CD4-positive, alpha-beta memory T cell (primary cell): Measurements from ENCODE around the gene MIEF1. TPM values are rescaled to one million over a fixed set of nuclear protein-coding genes. Genes with fewer than 3 reads are reported as not detected.

Source experiments
- CTCF ChIA-PET: fragments of 350-600 bp; sonication (Branson Sonifier 250); formaldehyde crosslinking; loops from one replicate; lab custom pipeline; 2021; ENCODE audit warnings: inconsistent platforms; ENCODE audit not compliant: partially characterized antibody; lab: Charles Lee
- POLR2A ChIA-PET: fragments of 350-600 bp; sonication (Branson Sonifier 250); formaldehyde crosslinking; loops from one replicate; lab custom pipeline; 2021; ENCODE audit not compliant: partially characterized antibody; lab: Charles Lee
- DNase-seq, 5 donors: peaks; one replicate each; pipeline versions ENCODE4 v3.0.0 to v3.0.0-alpha.2; 2020 to 2022; ENCODE audit warnings: mixed read lengths in 1 of 5
- H3K27ac ChIP-seq: one replicate; pipeline ENCODE4 v1.7.0; 2013; ENCODE audit warnings: low read depth, low read length
- H3K27me3 ChIP-seq: 2 replicates; pipeline ENCODE4 v1.7.0; 2013; ENCODE audit warnings: mild to moderate bottlenecking, low read length, moderate library complexity; ENCODE audit not compliant: insufficient read depth
- H3K36me3 ChIP-seq: 2 replicates; pipeline ENCODE4 v1.7.0; 2013; ENCODE audit warnings: mild to moderate bottlenecking, low read length, moderate library complexity; ENCODE audit not compliant: insufficient read depth
- H3K4me1 ChIP-seq: 2 replicates; pipeline ENCODE4 v1.7.0; 2013; ENCODE audit warnings: mild to moderate bottlenecking, low read length, moderate library complexity; ENCODE audit not compliant: insufficient read depth
- H3K4me3 ChIP-seq, 2 donors: one replicate each; pipeline ENCODE4 v1.7.0; 2013; ENCODE audit warnings: low read length in 2 of 2, mild to moderate bottlenecking in 1 of 2
- H3K9me3 ChIP-seq, 2 donors: one replicate each; pipeline ENCODE4 v1.7.0; 2013; ENCODE audit warnings: low read length in 2 of 2, control low read depth in 1 of 2; ENCODE audit not compliant: control insufficient read depth in 1 of 2
- H3K27ac Mint-ChIP-seq, 7 donors: one replicate each; pipeline ENCODE4 v1.8.0; 2020 to 2021; ENCODE audit warnings: mixed read lengths in 7 of 7, mild to moderate bottlenecking in 6 of 7, inconsistent platforms in 3 of 7, moderate library complexity in 3 of 7
- H3K27me3 Mint-ChIP-seq, 2 donors: one replicate each; pipeline ENCODE4 v1.8.0; 2020 to 2021; ENCODE audit warnings: mixed read lengths in 2 of 2
- H3K36me3 Mint-ChIP-seq, 2 donors: one replicate each; pipeline ENCODE4 v1.8.0; 2020 to 2021; ENCODE audit warnings: mixed read lengths in 2 of 2, inconsistent platforms in 1 of 2, mild to moderate bottlenecking in 1 of 2
- H3K4me1 Mint-ChIP-seq, 4 donors: one replicate each; pipeline ENCODE4 v1.8.0; 2020 to 2021; ENCODE audit warnings: mixed read lengths in 4 of 4, mild to moderate bottlenecking in 1 of 4
- H3K4me3 Mint-ChIP-seq, 8 donors: one replicate each; pipeline ENCODE4 v1.8.0; 2020 to 2021; ENCODE audit warnings: mixed read lengths in 8 of 8, mild to moderate bottlenecking in 7 of 8, moderate library complexity in 6 of 8, inconsistent platforms in 3 of 8
- H3K9me3 Mint-ChIP-seq, 8 donors: one replicate each; pipeline ENCODE4 v1.8.0; 2020 to 2021; ENCODE audit warnings: mixed read lengths in 8 of 8, mild to moderate bottlenecking in 5 of 8, inconsistent platforms in 3 of 8, moderate library complexity in 1 of 8
- intact Hi-C: fragments of 100-400 bp; cut with micrococcal nuclease; formaldehyde crosslinking; loops from one replicate; pipeline ENCODE4 v1.15.1; 2023
- polyA plus RNA-seq, 2 donors: library from polyadenylated mRNA; unstranded; fragments of 300-500 nt; fragmentation: Illumina TruSeq; gene quantifications; one replicate each; pipeline ENCODE4 v1.2.3, GENCODE V29; 2021
- total RNA-seq, 2 experiments: library from RNA; stranded (reverse); gene quantifications; one replicate each; pipeline ENCODE4 v1.2.3, GENCODE V29; 2021

The MIEF1 gene
- total and polyA plus RNA-seq, 4 experiments from 2014 or later, result 15.4 to 44.3 (median 34.0) TPM

- Histone ChIP-seq H3K27me3 (peaks cover 3% of the 10 kb centered on the region), H3K36me3 (no peaks in the 10 kb centered on the region), H3K4me1 (peaks cover 7% of the 10 kb centered on the region), H3K27ac (no peak overlapping the region), H3K4me3 (no peak overlapping the region), H3K9me3 (no peaks in the 10 kb centered on the region)
- ChIA-PET CTCF (interaction anchor here (0.8 to 3.9 kb wide), 2 partner anchors 12 to 477 kb away, joined by 3 to 26 read pairs; no protein-coding TSS in a partner anchor), POLR2A (no interaction called here)
- intact Hi-C loops, result no loop called here
- H3K9me3 Mint-ChIP-seq, result peaks cover 0 to 3% (median 1%) of the 10 kb centered on the region in 8 donors
- no peak overlapping the region for H3K4me3 Mint-ChIP-seq
- DNase-seq, result no peak
- H3K4me1 Mint-ChIP-seq, result peaks cover 8 to 18% (median 15%) of the 10 kb centered on the region in 4 donors
- H3K27me3 Mint-ChIP-seq, result peaks cover 24 to 33% of the 10 kb centered on the region in 2 donors
- H3K27ac Mint-ChIP-seq, result no peak overlapping the region
- no peaks in the 10 kb centered on the region for H3K36me3 Mint-ChIP-seq
Measured at GRCh38 chr22:39547587-39547947, 45.5 kb downstream of the MIEF1 start.

GRCh38 chr22:39553429-39553828 is 51.3 kb downstream of the MIEF1 start:
- H3K27me3 Mint-ChIP-seq, result peaks cover 22 to 23% of the 10 kb centered on the region in 2 donors
- intact Hi-C loops, result no loop called here
- H3K27ac Mint-ChIP-seq, result no peak overlapping the region
- CTCF ChIA-PET, result interaction anchor here (1.7 kb wide), 1 partner anchor 472 kb away, joined by 6 read pairs; no protein-coding TSS in a partner anchor
- DNase-seq, result no peak
- Histone ChIP-seq H3K4me1 (peaks cover 6% of the 10 kb centered on the region), H3K27ac (no peak overlapping the region), H3K27me3 (peaks cover 16% of the 10 kb centered on the region), H3K36me3 (no peaks in the 10 kb centered on the region), H3K4me3 (no peak overlapping the region), H3K9me3 (no peaks in the 10 kb centered on the region)
- no peak overlapping the region for H3K4me3 Mint-ChIP-seq
- H3K9me3 Mint-ChIP-seq, result peaks cover 0 to 4% (median 0%) of the 10 kb centered on the region in 8 donors
- POLR2A ChIA-PET, result no interaction called here
- H3K36me3 Mint-ChIP-seq, result no peaks in the 10 kb centered on the region
- H3K4me1 Mint-ChIP-seq, result peaks cover 0 to 9% (median under 1%) of the 10 kb centered on the region in 4 donors

- CTCF ChIA-PET, result interaction anchor here (1.7 kb wide), 1 partner anchor 471 kb away, joined by 6 read pairs; no protein-coding TSS in a partner anchor
- H3K27ac Mint-ChIP-seq, result no peak overlapping the region
- peaks cover 21% of the 10 kb centered on the region for H3K27me3 ChIP-seq
Measured at GRCh38 chr22:39554151-39554550, 52.1 kb downstream of the MIEF1 start.

GRCh38 chr22:39556970-39557841 is 55.1 kb downstream of the MIEF1 start:
- H3K4me3 ChIP-seq, result no peak overlapping the region
- no peaks in the 10 kb centered on the region for H3K9me3 ChIP-seq
- ChIA-PET POLR2A (interaction anchor here (1.1 kb wide), 1 partner anchor 467 kb away, joined by 3 read pairs; no protein-coding TSS in a partner anchor), CTCF (interaction anchor here (0.9 to 5.7 kb wide), 4 partner anchors 10 to 467 kb away, joined by 3 to 37 read pairs (median 4); no protein-coding TSS in a partner anchor)
- H3K27me3 Mint-ChIP-seq, result peaks cover 21 to 28% of the 10 kb centered on the region in 2 donors
- DNase-seq, result peak in 4 of 5 donors; percentile 41 to 50 (median 47)
- peak overlapping the region in 2 of 7 donors; percentile 36 to 90 for H3K27ac Mint-ChIP-seq
- no peaks in the 10 kb centered on the region for H3K36me3 Mint-ChIP-seq
- no peaks in the 10 kb centered on the region for H3K36me3 ChIP-seq
- H3K4me1 ChIP-seq, result peaks cover 6% of the 10 kb centered on the region
- peaks cover 21% of the 10 kb centered on the region for H3K27me3 ChIP-seq
- peak overlapping the region; percentile 52 to 81 (median 66) for H3K4me3 Mint-ChIP-seq
- H3K4me1 Mint-ChIP-seq, result peaks cover 0 to 9% (median 2%) of the 10 kb centered on the region in 4 donors
- peaks cover 0 to 2% (median 0%) of the 10 kb centered on the region in 8 donors for H3K9me3 Mint-ChIP-seq
- H3K27ac ChIP-seq, result no peak overlapping the region
- intact Hi-C loops, result no loop called here

More at GRCh38 chr22:39554151-39554550, 52.1 kb downstream of the MIEF1 start:
- no peak for DNase-seq
- H3K9me3 ChIP-seq, result no peaks in the 10 kb centered on the region
- intact Hi-C loops, result no loop called here
- no peak overlapping the region for H3K4me3 ChIP-seq
- POLR2A ChIA-PET, result no interaction called here
- Mint-ChIP-seq H3K27me3 (peaks cover 22 to 26% of the 10 kb centered on the region in 2 donors), H3K4me1 (peaks cover 0 to 9% (median 2%) of the 10 kb centered on the region in 4 donors), H3K4me3 (no peak overlapping the region), H3K9me3 (peaks cover 0 to 4% (median 0%) of the 10 kb centered on the region in 8 donors), H3K36me3 (no peaks in the 10 kb centered on the region)
- H3K27ac ChIP-seq, result no peak overlapping the region
- H3K4me1 ChIP-seq, result peaks cover 6% of the 10 kb centered on the region
- no peaks in the 10 kb centered on the region for H3K36me3 ChIP-seq

GRCh38 chr22:39558254-39558727 is 56.2 kb downstream of the MIEF1 start:
- Mint-ChIP-seq H3K27me3 (peaks cover 19 to 26% of the 10 kb centered on the region in 2 donors), H3K27ac (peak overlapping the region in 1 of 7 donors; percentile 67), H3K36me3 (no peaks in the 10 kb centered on the region), H3K4me3 (peak overlapping the region in 7 of 8 donors; percentile 48 to 75 (median 64)), H3K9me3 (peaks cover 0 to 2% (median 0%) of the 10 kb centered on the region in 8 donors), H3K4me1 (peaks cover 0 to 9% (median 2%) of the 10 kb centered on the region in 4 donors)
- Histone ChIP-seq H3K9me3 (no peaks in the 10 kb centered on the region), H3K36me3 (no peaks in the 10 kb centered on the region), H3K4me3 (no peak overlapping the region), H3K27ac (no peak overlapping the region), H3K27me3 (peaks cover 21% of the 10 kb centered on the region), H3K4me1 (peaks cover 6% of the 10 kb centered on the region)
- POLR2A ChIA-PET, result no interaction called here
- intact Hi-C loops, result no loop called here
- no peak for DNase-seq
- CTCF ChIA-PET, result interaction anchor here (1.8 to 5.7 kb wide), 2 partner anchors 384 to 466 kb away, joined by 5 to 37 read pairs; no protein-coding TSS in a partner anchor

GRCh38 chr22:39558950-39559349 is 56.9 kb downstream of the MIEF1 start:
- ChIA-PET CTCF (interaction anchor here (1.0 to 5.7 kb wide), 3 partner anchors 21 to 465 kb away, joined by 3 to 37 read pairs (median 3); no protein-coding TSS in a partner anchor), POLR2A (no interaction called here)
- peaks cover 19 to 26% of the 10 kb centered on the region in 2 donors for H3K27me3 Mint-ChIP-seq
- H3K36me3 ChIP-seq, result no peaks in the 10 kb centered on the region
- H3K4me3 ChIP-seq, result no peak overlapping the region
- peaks cover 21% of the 10 kb centered on the region for H3K27me3 ChIP-seq
- H3K4me1 Mint-ChIP-seq, result peaks cover 0 to 9% (median 2%) of the 10 kb centered on the region in 4 donors
- intact Hi-C loops, result no loop called here
- no peak overlapping the region for H3K27ac ChIP-seq
- no peaks in the 10 kb centered on the region for H3K36me3 Mint-ChIP-seq
- no peaks in the 10 kb centered on the region for H3K9me3 ChIP-seq
- DNase-seq, result no peak
- H3K4me3 Mint-ChIP-seq, result peak overlapping the region in 5 of 8 donors; percentile 18 to 71 (median 58)
- H3K4me1 ChIP-seq, result peaks cover 6% of the 10 kb centered on the region
- H3K9me3 Mint-ChIP-seq, result peaks cover 0 to 2% (median 0%) of the 10 kb centered on the region in 8 donors
- peak overlapping the region in 1 of 7 donors; percentile 67 for H3K27ac Mint-ChIP-seq
